GM08714 (cell line): ENCODE measurements around the gene UGT1A5.

ENCODE experiments used
- H3K4me3 ChIP-seq: fragments of 200-500 bp; sonication (Bioruptor generic); 2 replicates; pipeline ENCODE4 v1.5.1; 2014; ENCODE audit warnings: mild to moderate bottlenecking, low read length, inconsistent platforms
- ZNF274 ChIP-seq: IDR thresholded peaks from 2 replicates; pipeline ENCODE4 v1.6.1; 2012; ENCODE audit warnings: mild to moderate bottlenecking, low read depth, low read length

UGT1A5 gene

GRCh38 chr2:233811087-233811486 is 98.4 kb downstream of the UGT1A5 start:
- H3K4me3 ChIP-seq, result no peak overlapping the region
- TF ChIP-seq ZNF274, result no peak

- no peak overlapping the region for H3K4me3 ChIP-seq
These were observed 99.0 kb downstream of the UGT1A5 start for GRCh38 chr2:233811732-233812131.

GRCh38 chr2:233813236-233814055 is 100.7 kb downstream of the UGT1A5 start:
- TF ChIP-seq ZNF274, result no peak

More at GRCh38 chr2:233811732-233812131, 99.0 kb downstream of the UGT1A5 start:
- TF ChIP-seq ZNF274, result no peak

GRCh38 chr2:233814056-233814835 is 101.5 kb downstream of the UGT1A5 start:
- no peak for TF ChIP-seq ZNF274
- H3K4me3 ChIP-seq, result no peak overlapping the region

More at GRCh38 chr2:233813236-233814055, 100.7 kb downstream of the UGT1A5 start:
- no peak overlapping the region for H3K4me3 ChIP-seq

- no peak for TF ChIP-seq ZNF274
- no peak overlapping the region for H3K4me3 ChIP-seq
These were observed 103.2 kb downstream of the UGT1A5 start for GRCh38 chr2:233815861-233816260.

- TF ChIP-seq ZNF274, result no peak
- H3K4me3 ChIP-seq, result no peak overlapping the region
These were observed 103.6 kb downstream of the UGT1A5 start for GRCh38 chr2:233816334-233816733.

- no peak overlapping the region for H3K4me3 ChIP-seq
- no peak for TF ChIP-seq ZNF274
These were observed 104.1 kb downstream of the UGT1A5 start for GRCh38 chr2:233816771-233817170.

- no peak overlapping the region for H3K4me3 ChIP-seq
- no peak for TF ChIP-seq ZNF274
These were observed 104.7 kb downstream of the UGT1A5 start for GRCh38 chr2:233817361-233817911.

GRCh38 chr2:233817995-233818638 is 105.4 kb downstream of the UGT1A5 start:
- no peak overlapping the region for H3K4me3 ChIP-seq
- no peak for TF ChIP-seq ZNF274

GRCh38 chr2:233818639-233819621 is 106.2 kb downstream of the UGT1A5 start:
- H3K4me3 ChIP-seq, result no peak overlapping the region
- TF ChIP-seq ZNF274, result no peak

GRCh38 chr2:233819884-233820773 is 107.4 kb downstream of the UGT1A5 start:
- no peak overlapping the region for H3K4me3 ChIP-seq
- no peak for TF ChIP-seq ZNF274

- no peak for TF ChIP-seq ZNF274
- no peak overlapping the region for H3K4me3 ChIP-seq
These were observed 108.0 kb downstream of the UGT1A5 start for GRCh38 chr2:233820774-233821105.

- TF ChIP-seq ZNF274, result no peak
- H3K4me3 ChIP-seq, result no peak overlapping the region
These were observed 108.5 kb downstream of the UGT1A5 start for GRCh38 chr2:233821196-233821595.
